Measurements from ENCODE around the gene PRDM8.

The PRDM8 gene

DNA sequence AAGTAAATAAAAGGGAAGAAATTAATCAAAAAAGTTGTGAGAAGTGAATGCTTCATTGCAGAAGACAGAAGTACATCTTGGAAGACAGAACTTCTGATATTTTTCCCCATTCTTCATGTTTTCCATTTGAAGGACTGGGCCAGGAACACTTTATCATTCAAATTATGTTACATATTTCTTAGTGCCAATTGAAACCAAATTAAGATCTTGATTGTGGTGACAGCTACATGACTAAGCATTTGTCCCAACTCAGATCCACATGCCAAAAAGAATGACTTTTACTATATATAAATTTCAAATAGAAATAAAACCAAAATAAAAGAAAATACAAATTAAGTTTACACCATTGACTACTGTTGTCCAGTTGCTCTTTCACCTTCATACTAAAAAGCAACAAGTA lies 55.1 kb downstream of the PRDM8 start:
- no peak overlapping the region for H3K23ac ChIP-seq (ENCODE audit: low read length)
- no peak for DNase-seq
- no peaks in the 10 kb centered on the region for H3K79me2 ChIP-seq (ENCODE audit: control insufficient read depth, insufficient read depth, low read length, poor library complexity)
- no peaks in the 10 kb centered on the region for H3K4me1 ChIP-seq (ENCODE audit: control insufficient read depth in 1 of 2, insufficient read depth in 2 of 2, low read length in 2 of 2)
- H3K4me2 ChIP-seq (ENCODE audit: low read length): no peak overlapping the region
- no peak overlapping the region for H3K9ac ChIP-seq (ENCODE audit: low read length)
- no peaks in the 10 kb centered on the region for H3K36me3 ChIP-seq (ENCODE audit: control insufficient read depth in 1 of 2, insufficient read depth in 2 of 2, low read length in 2 of 2)
- no peak overlapping the region for H3K27ac ChIP-seq (ENCODE audit: low read depth, low read length)
- no peaks in the 10 kb centered on the region for H3K27me3 ChIP-seq (ENCODE audit: insufficient read depth, low read length)
- H4K8ac ChIP-seq (ENCODE audit: low read depth, low read length): no peak overlapping the region
- no peak overlapping the region for H3K14ac ChIP-seq (ENCODE audit: low read length)
- H2AK5ac ChIP-seq (ENCODE audit: low read length): no peak overlapping the region
- H4K91ac ChIP-seq (ENCODE audit: low read depth, low read length): no peak overlapping the region
- H2AFZ ChIP-seq (ENCODE audit: insufficient read depth, low read length, poor library complexity): no peak overlapping the region
- H3K4ac ChIP-seq (ENCODE audit: low read depth, low read length): no peak overlapping the region
- H3K4me3 ChIP-seq (ENCODE audit: low read depth, low read length): no peak overlapping the region
- no peak overlapping the region for H4K12ac ChIP-seq (ENCODE audit: low read depth, low read length)
- no peaks in the 10 kb centered on the region for H3K79me1 ChIP-seq (ENCODE audit: low read length)
- no peak overlapping the region for H2BK5ac ChIP-seq (ENCODE audit: low read depth, low read length, poor library complexity)
- no peak overlapping the region for H2BK12ac ChIP-seq (ENCODE audit: low read length)
- H3K9me3 ChIP-seq (ENCODE audit: insufficient read depth, low read depth, low read length): no peaks in the 10 kb centered on the region
- H2BK120ac ChIP-seq (ENCODE audit: insufficient read depth, low read length, poor library complexity): no peak overlapping the region
- no peak overlapping the region for H3K18ac ChIP-seq (ENCODE audit: low read length)

GRCh38 chr4:80252953-80253352 lies 55.6 kb downstream of the PRDM8 start:
- no peaks in the 10 kb centered on the region for H3K79me2 ChIP-seq (ENCODE audit: control insufficient read depth, insufficient read depth, low read length, poor library complexity)

GRCh38 chr4:80253510-80253909 lies 56.2 kb downstream of the PRDM8 start:
- Histone ChIP-seq H2AK5ac (ENCODE audit: low read length) (no peak overlapping the region), H3K4me3 (ENCODE audit: low read depth, low read length) (no peak overlapping the region), H2BK120ac (ENCODE audit: insufficient read depth, low read length, poor library complexity) (no peak overlapping the region), H3K23ac (ENCODE audit: low read length) (no peak overlapping the region), H2BK5ac (ENCODE audit: low read depth, low read length, poor library complexity) (no peak overlapping the region), H4K91ac (ENCODE audit: low read depth, low read length) (no peak overlapping the region), H4K8ac (ENCODE audit: low read depth, low read length) (no peak overlapping the region), H2BK12ac (ENCODE audit: low read length) (no peak overlapping the region), H3K18ac (ENCODE audit: low read length) (no peak overlapping the region), H4K12ac (ENCODE audit: low read depth, low read length) (no peak overlapping the region), H3K4me1 (ENCODE audit: control insufficient read depth in 1 of 2, insufficient read depth in 2 of 2, low read length in 2 of 2) (no peaks in the 10 kb centered on the region), H3K36me3 (ENCODE audit: control insufficient read depth in 1 of 2, insufficient read depth in 2 of 2, low read length in 2 of 2) (no peaks in the 10 kb centered on the region), H3K4ac (ENCODE audit: low read depth, low read length) (no peak overlapping the region), H3K4me2 (ENCODE audit: low read length) (no peak overlapping the region), H3K9ac (ENCODE audit: low read length) (no peak overlapping the region), H2AFZ (ENCODE audit: insufficient read depth, low read length, poor library complexity) (no peak overlapping the region), H3K27ac (ENCODE audit: low read depth, low read length) (no peak overlapping the region), H3K9me3 (ENCODE audit: insufficient read depth, low read depth, low read length) (no peaks in the 10 kb centered on the region), H3K27me3 (ENCODE audit: insufficient read depth, low read length) (no peaks in the 10 kb centered on the region), H3K79me1 (ENCODE audit: low read length) (no peaks in the 10 kb centered on the region), H3K14ac (ENCODE audit: low read length) (no peak overlapping the region), H3K79me2 (ENCODE audit: control insufficient read depth, insufficient read depth, low read length, poor library complexity) (no peaks in the 10 kb centered on the region)
- no CpG with 5 or more reads among the region's 4 CpGs for WGBS (ENCODE audit: extremely low coverage, insufficient coverage, insufficient read length)
- DNase-seq: no peak

More at GRCh38 chr4:80252953-80253352, 55.6 kb downstream of the PRDM8 start:
- Histone ChIP-seq H3K27ac (ENCODE audit: low read depth, low read length) (no peak overlapping the region), H3K27me3 (ENCODE audit: insufficient read depth, low read length) (no peaks in the 10 kb centered on the region), H4K8ac (ENCODE audit: low read depth, low read length) (no peak overlapping the region), H3K18ac (ENCODE audit: low read length) (no peak overlapping the region), H3K23ac (ENCODE audit: low read length) (no peak overlapping the region), H3K36me3 (ENCODE audit: control insufficient read depth in 1 of 2, insufficient read depth in 2 of 2, low read length in 2 of 2) (no peaks in the 10 kb centered on the region), H3K79me1 (ENCODE audit: low read length) (no peaks in the 10 kb centered on the region), H3K4me3 (ENCODE audit: low read depth, low read length) (no peak overlapping the region), H2AK5ac (ENCODE audit: low read length) (no peak overlapping the region), H3K9ac (ENCODE audit: low read length) (no peak overlapping the region), H2BK12ac (ENCODE audit: low read length) (no peak overlapping the region), H2BK5ac (ENCODE audit: low read depth, low read length, poor library complexity) (no peak overlapping the region), H4K12ac (ENCODE audit: low read depth, low read length) (no peak overlapping the region), H3K4me1 (ENCODE audit: control insufficient read depth in 1 of 2, insufficient read depth in 2 of 2, low read length in 2 of 2) (no peaks in the 10 kb centered on the region), H3K9me3 (ENCODE audit: insufficient read depth, low read depth, low read length) (no peaks in the 10 kb centered on the region), H3K4ac (ENCODE audit: low read depth, low read length) (no peak overlapping the region), H4K91ac (ENCODE audit: low read depth, low read length) (no peak overlapping the region), H3K4me2 (ENCODE audit: low read length) (no peak overlapping the region), H3K14ac (ENCODE audit: low read length) (no peak overlapping the region), H2AFZ (ENCODE audit: insufficient read depth, low read length, poor library complexity) (no peak overlapping the region), H2BK120ac (ENCODE audit: insufficient read depth, low read length, poor library complexity) (no peak overlapping the region)
- DNase-seq: peak in 1 of 2 donors; percentile 17
